IMR-90 (cell line): ENCODE data around the gene FGD5. TPM values are rescaled to one million over a fixed set of nuclear protein-coding genes. Genes with fewer than 3 reads are reported as not detected.

Experiments
- ATAC-seq: fragments of 200-7000 bp; cut with Tn5 transposase; 2 replicates; pipeline ENCODE4 v1.9.1; 2020; ENCODE audit warnings: low read depth, mild to moderate bottlenecking, moderate library complexity
- BruUV-seq: library from RNA; stranded (reverse); fragments of 400-500 nt; replicated peaks from 2 replicates; lab custom pipeline; 2021; lab: Mats Ljungman, UMichigan
- CTCF ChIA-PET: fragments of 300-600 bp; formaldehyde crosslinking; extraction: SDS; loops from one replicate; lab custom pipeline; 2021; ENCODE audit warnings: antibody characterized with exemption; lab: Yijun Ruan, JAX
- POLR2A ChIA-PET: fragments of 300-600 bp; sonication (Branson Sonifier 250); formaldehyde crosslinking; loops from one replicate; lab custom pipeline; 2022; ENCODE audit warnings: antibody characterized with exemption; ENCODE audit not compliant: unreplicated experiment; lab: Charles Lee
- DNase-seq: peaks from one replicate; pipeline ENCODE4 v3.0.0; 2013
- H2AFZ ChIP-seq: replicated peaks from 2 replicates; pipeline ENCODE3; 2013; ENCODE audit warnings: low read length, mild to moderate bottlenecking; ENCODE audit not compliant: poor library complexity
- H2AK5ac ChIP-seq: 2 replicates; pipeline ENCODE4 v1.6.1; 2013; ENCODE audit warnings: low read depth, low read length, inconsistent platforms
- H2AK9ac ChIP-seq: replicated peaks from 2 replicates; pipeline ENCODE3; 2013; ENCODE audit warnings: mild to moderate bottlenecking, low read depth, low read length, moderate library complexity; ENCODE audit not compliant: poor library complexity
- H2BK120ac ChIP-seq: 2 replicates; pipeline ENCODE4 v1.6.1; 2013; ENCODE audit warnings: low read depth, low read length, inconsistent platforms
- H2BK15ac ChIP-seq: 3 replicates; pipeline ENCODE4 v1.6.1; 2013; ENCODE audit warnings: low read depth, low read length, inconsistent platforms
- H2BK20ac ChIP-seq: 2 replicates; pipeline ENCODE4 v1.6.1; 2013; ENCODE audit warnings: low read depth, mild to moderate bottlenecking, inconsistent platforms, low read length, moderate library complexity
- H2BK5ac ChIP-seq: 2 replicates; pipeline ENCODE4 v1.6.1; 2013; ENCODE audit warnings: mild to moderate bottlenecking, low read depth, low read length, inconsistent platforms; ENCODE audit not compliant: poor library complexity, severe bottlenecking
- H3K14ac ChIP-seq: replicated peaks from 2 replicates; pipeline ENCODE4 v1.6.1; 2013; ENCODE audit warnings: low read depth, low read length, inconsistent platforms
- H3K18ac ChIP-seq: 2 replicates; pipeline ENCODE4 v1.6.1; 2013; ENCODE audit warnings: low read depth, low read length, control low read depth
- H3K23ac ChIP-seq: 2 replicates; pipeline ENCODE4 v1.6.1; 2013; ENCODE audit warnings: low read depth, low read length, inconsistent platforms
- H3K27ac ChIP-seq: 2 replicates; pipeline ENCODE4 v1.5.1; 2013; ENCODE audit warnings: mild to moderate bottlenecking, control low read depth, low read length; ENCODE audit not compliant: insufficient read depth
- H3K27me3 ChIP-seq: 2 replicates; pipeline ENCODE4 v1.6.1; 2013; ENCODE audit warnings: low read length; ENCODE audit not compliant: control insufficient read depth, insufficient read depth
- H3K36me3 ChIP-seq: 2 replicates; pipeline ENCODE4 v1.6.1; 2013; ENCODE audit warnings: low read length, mixed read lengths; ENCODE audit not compliant: control insufficient read depth, insufficient read depth
- H3K4ac ChIP-seq: 2 replicates; pipeline ENCODE4 v1.6.1; 2013; ENCODE audit warnings: low read depth, low read length, inconsistent platforms
- H3K4me1 ChIP-seq: 2 replicates; pipeline ENCODE4 v1.6.1; 2013; ENCODE audit warnings: low read length, mixed read lengths; ENCODE audit not compliant: control insufficient read depth, insufficient read depth
- H3K4me2 ChIP-seq: 2 replicates; pipeline ENCODE4 v1.6.1; 2013; ENCODE audit warnings: low read depth, mild to moderate bottlenecking, control low read depth, low read length, moderate library complexity
- H3K4me3 ChIP-seq: 2 replicates; pipeline ENCODE4 v1.5.1; 2013; ENCODE audit warnings: low read depth, mild to moderate bottlenecking, control low read depth, low read length, moderate library complexity; ENCODE audit not compliant: insufficient read depth
- H3K56ac ChIP-seq: 2 replicates; pipeline ENCODE4 v1.6.1; 2013; ENCODE audit warnings: low read length, inconsistent platforms; ENCODE audit not compliant: insufficient read depth; ENCODE audit errors: extremely low read depth
- H3K79me1 ChIP-seq, 2 experiments: 2 replicates each; pipeline ENCODE4 v1.6.1; 2013; ENCODE audit warnings: low read length in 2 of 2, inconsistent platforms in 1 of 2, low read depth in 1 of 2
- H3K9ac ChIP-seq: 2 replicates; pipeline ENCODE4 v1.6.1; 2013; ENCODE audit warnings: low read depth, low read length, control low read depth
- H3K9me1 ChIP-seq: 2 replicates; pipeline ENCODE4 v1.6.1; 2013; ENCODE audit warnings: low read length, inconsistent platforms; ENCODE audit not compliant: insufficient read depth
- H3K9me3 ChIP-seq: 2 replicates; pipeline ENCODE4 v1.6.1; 2013; ENCODE audit warnings: low read length; ENCODE audit not compliant: control insufficient read depth, insufficient read depth
- H4K20me1 ChIP-seq: 2 replicates; pipeline ENCODE4 v1.6.1; 2013; ENCODE audit warnings: low read length, inconsistent platforms; ENCODE audit not compliant: insufficient read depth
- H4K5ac ChIP-seq: 2 replicates; pipeline ENCODE4 v1.6.1; 2013; ENCODE audit warnings: mild to moderate bottlenecking, low read depth, low read length, control low read depth
- H4K8ac ChIP-seq, 2 experiments: 2 replicates each; pipeline ENCODE4 v1.6.1; 2013; ENCODE audit warnings: low read depth in 2 of 2, low read length in 2 of 2, control low read depth in 1 of 2, inconsistent platforms in 1 of 2
- H4K91ac ChIP-seq: 2 replicates; pipeline ENCODE4 v1.6.1; 2013; ENCODE audit warnings: low read depth, low read length, inconsistent platforms; ENCODE audit not compliant: insufficient read depth
- BHLHE40 ChIP-seq: fragments of 150-350 bp; IDR thresholded peaks from 2 replicates; pipeline ENCODE4 v1.6.1; 2016; ENCODE audit warnings: mild to moderate bottlenecking, low read depth, low read length
- CEBPB ChIP-seq: IDR thresholded peaks from 2 replicates; pipeline ENCODE4 v1.6.1; 2012; ENCODE audit warnings: low read depth, low read length, improper control_type of control experiment
- CHD1 ChIP-seq: IDR thresholded peaks from 2 replicates; pipeline ENCODE4 v1.6.1; 2012; ENCODE audit warnings: low read depth, low read length, improper control_type of control experiment
- CTCF ChIP-seq: conservative IDR thresholded peaks from 2 replicates; pipeline ENCODE4 v1.5.1; 2012; ENCODE audit warnings: mild to moderate bottlenecking, low read depth, low read length, improper control_type of control experiment
- ELK1 ChIP-seq: fragments of 150-350 bp; IDR thresholded peaks from 2 replicates; pipeline ENCODE4 v1.6.1; 2016; ENCODE audit warnings: low read depth, mild to moderate bottlenecking, low read length, moderate library complexity, borderline replicate concordance
- MAFK ChIP-seq: IDR thresholded peaks from 2 replicates; pipeline ENCODE4 v1.6.1; 2012; ENCODE audit warnings: low read depth, low read length, improper control_type of control experiment
- MAZ ChIP-seq: IDR thresholded peaks from 2 replicates; pipeline ENCODE4 v1.6.1; 2012; ENCODE audit warnings: low read depth, mild to moderate bottlenecking, low read length, improper control_type of control experiment, moderate library complexity, borderline replicate concordance
- MXI1 ChIP-seq: IDR thresholded peaks from 2 replicates; pipeline ENCODE4 v1.6.1; 2012; ENCODE audit warnings: low read depth, mild to moderate bottlenecking, low read length, moderate library complexity, borderline replicate concordance
- NFE2L2 ChIP-seq: fragments of 150-350 bp; IDR thresholded peaks from 2 replicates; pipeline ENCODE4 v1.6.1; 2016; ENCODE audit warnings: low read depth, mild to moderate bottlenecking, low read length
- POLR2A ChIP-seq: IDR thresholded peaks from 2 replicates; pipeline ENCODE4 v1.6.1; 2012; ENCODE audit warnings: mild to moderate bottlenecking, low read depth, low read length
- RAD21 ChIP-seq: IDR thresholded peaks from 2 replicates; pipeline ENCODE4 v1.6.1; 2012; ENCODE audit warnings: low read length, improper control_type of control experiment
- RCOR1 ChIP-seq: IDR thresholded peaks from 2 replicates; pipeline ENCODE4 v1.6.1; 2012; ENCODE audit warnings: mild to moderate bottlenecking, low read length, improper control_type of control experiment; ENCODE audit not compliant: insufficient replicate concordance
- RFX5 ChIP-seq: IDR thresholded peaks from 2 replicates; pipeline ENCODE4 v1.8.0; 2012; ENCODE audit warnings: low read depth, mild to moderate bottlenecking, low read length, moderate library complexity
- SMC3 ChIP-seq: fragments of 150-350 bp; IDR thresholded peaks from 2 replicates; pipeline ENCODE4 v1.6.1; 2016; ENCODE audit warnings: low read depth, mild to moderate bottlenecking, antibody characterized with exemption, low read length, moderate library complexity
- WGBS, 2 experiments: methylation state at CpG; one replicate each; pipeline versions ENCODE4 v1.1.5 to v1.1.7; 2013; ENCODE audit warnings: missing lambda C conversion rate in 2 of 2; ENCODE audit not compliant: insufficient read length in 1 of 2; ENCODE audit errors: extremely low coverage in 2 of 2; 5-methylcytosine and 5-hydroxymethylcytosine counted together
- dilution Hi-C: fragments of 300-500 bp; cut with HindIII; formaldehyde crosslinking; loops from one replicate; pipeline ENCODE4 v1.14.3; 2018; ENCODE audit warnings: low sequenced_read_pairs; ENCODE audit not compliant: unreplicated experiment
- in situ Hi-C: fragments of 300-500 bp; cut with MboI; formaldehyde crosslinking; loops from 3 replicates; pipeline ENCODE4 v1.14.3; 2019; ENCODE audit warnings: low sequenced_read_pairs, inconsistent platforms, mixed read lengths
- intact Hi-C: fragments of 100-400 bp; cut with micrococcal nuclease; formaldehyde crosslinking; loops from 2 replicates; pipeline ENCODE4 v1.10.0; 2022
- polyA plus RNA-seq, 3 experiments: library from polyadenylated mRNA; depleted of rRNA; stranded (reverse); fragments of >200 nt; gene quantifications; 2 replicates each; pipeline ENCODE4 v1.2.3, GENCODE V29; 2012; ENCODE audit warnings: low replicate concordance in 1 of 3
- total RNA-seq: library from RNA; depleted of rRNA; stranded (reverse); fragments of >200 nt; gene quantifications from 2 replicates; pipeline ENCODE4 v1.2.3, GENCODE V29; 2012

Gene FGD5
- total and polyA plus RNA-seq, 2 of the 4 experiments (the other 2 are of a cell fraction) = not detected

DNA sequence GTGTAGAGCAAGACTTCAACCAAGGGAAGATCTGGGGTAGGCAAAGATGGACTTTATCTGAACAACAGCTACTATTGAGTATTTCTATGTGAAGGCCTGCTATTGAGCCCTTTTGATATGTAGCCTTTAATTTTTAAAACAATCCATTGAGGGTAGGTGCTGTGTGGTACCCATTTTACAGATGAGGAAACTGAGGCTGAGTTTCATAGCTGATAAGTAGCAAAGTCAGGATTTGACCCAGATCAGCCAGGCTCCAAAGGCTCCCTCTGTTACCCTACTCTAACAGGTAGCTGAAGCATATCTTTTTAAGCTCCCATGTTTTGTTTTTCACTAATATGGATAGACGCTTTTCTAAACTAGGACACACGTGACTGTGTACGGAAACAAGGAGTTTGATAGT is 2.4 kb upstream of the FGD5 start:
- Histone ChIP-seq H3K27me3 (peaks cover 21% of the 10 kb centered on the region), H3K14ac (no peak overlapping the region), H2BK120ac (no peak overlapping the region), H3K36me3 (no peaks in the 10 kb centered on the region), H2AK9ac (no peak overlapping the region), H4K8ac (no peak overlapping the region), H3K79me1 (no peaks in the 10 kb centered on the region), H3K4me1 (no peaks in the 10 kb centered on the region), H2BK15ac (no peak overlapping the region), H2BK20ac (no peak overlapping the region), H3K4ac (no peak overlapping the region), H3K9ac (no peak overlapping the region), H3K18ac (no peak overlapping the region), H2BK5ac (no peak overlapping the region), H2AK5ac (no peak overlapping the region), H4K91ac (no peak overlapping the region), H3K4me2 (no peak overlapping the region), H3K4me3 (no peak overlapping the region), H3K56ac (no peak overlapping the region), H3K27ac (no peak overlapping the region), H4K20me1 (no peaks in the 10 kb centered on the region), H3K9me1 (no peaks in the 10 kb centered on the region), H2AFZ (no peak overlapping the region), H4K5ac (no peak overlapping the region), H3K9me3 (no peaks in the 10 kb centered on the region), H3K23ac (no peak overlapping the region)
- no TSS peak for BruUV-seq
- intact Hi-C loops = no loop called here
- ChIA-PET CTCF (interaction anchor here (0.7 kb wide), 1 partner anchor 155 kb away, joined by 3 read pairs; no protein-coding TSS in a partner anchor), POLR2A (no interaction called here)
- ATAC-seq (no peak), DNase-seq (no peak)
- in situ Hi-C loops = no loop called here
- dilution Hi-C loops = no loop called here
- 80% methylated on average over 2 of the region's 3 CpGs; no CpG with 5 or more reads in 1 of the 2 experiments for WGBS, 2 experiments
- TF ChIP-seq RFX5 (no peak), POLR2A (no peak), SMC3 (no peak), CEBPB (no peak), ELK1 (no peak), CTCF (no peak), MAFK (no peak), MAZ (no peak), MXI1 (no peak), CHD1 (no peak), BHLHE40 (no peak), RAD21 (no peak), RCOR1 (no peak), NFE2L2 (no peak)
